ENCODE data around the gene SNU13.

Gene SNU13

DNA sequence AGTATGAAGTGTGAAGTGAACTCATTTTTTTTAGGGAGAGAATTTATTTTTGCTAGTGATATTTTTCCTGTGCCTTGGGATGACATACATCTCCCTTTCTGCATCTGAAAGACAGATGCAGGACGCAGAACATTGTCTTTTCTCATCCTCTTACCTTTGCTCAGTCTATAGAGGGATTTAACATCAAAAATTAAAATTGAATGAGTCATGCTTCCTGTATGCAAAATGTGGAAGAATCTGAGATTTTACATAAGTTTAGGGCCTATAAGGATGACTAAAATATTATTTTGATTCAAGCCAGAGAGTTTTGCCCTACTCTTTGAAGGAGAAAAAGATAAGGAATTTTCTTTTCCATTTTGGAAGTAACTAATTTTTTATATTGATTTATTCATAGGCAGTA is 40.2 kb downstream of the SNU13 start:
- Histone ChIP-seq H2BK5ac (ENCODE audit: low read depth, low read length, poor library complexity) (no peak overlapping the region), H3K4me3 (ENCODE audit: low read depth, low read length) (no peak overlapping the region), H3K9ac (ENCODE audit: low read length) (no peak overlapping the region), H3K79me1 (ENCODE audit: low read length) (no peaks in the 10 kb centered on the region), H4K91ac (ENCODE audit: low read depth, low read length) (no peak overlapping the region), H3K18ac (ENCODE audit: low read length) (no peak overlapping the region), H3K27me3 (ENCODE audit: insufficient read depth, low read length) (no peaks in the 10 kb centered on the region), H3K36me3 (ENCODE audit: control insufficient read depth in 1 of 2, insufficient read depth in 2 of 2, low read length in 2 of 2) (peaks cover 49 to 64% of the 10 kb centered on the region in 2 experiments), H3K27ac (ENCODE audit: low read depth, low read length) (no peak overlapping the region), H4K8ac (ENCODE audit: low read depth, low read length) (no peak overlapping the region), H3K4me1 (ENCODE audit: control insufficient read depth in 1 of 2, insufficient read depth in 2 of 2, low read length in 2 of 2) (no peaks in the 10 kb centered on the region), H3K23ac (ENCODE audit: low read length) (no peak overlapping the region), H2AK5ac (ENCODE audit: low read length) (no peak overlapping the region), H2BK12ac (ENCODE audit: low read length) (no peak overlapping the region), H3K4me2 (ENCODE audit: low read length) (no peak overlapping the region), H3K9me3 (ENCODE audit: insufficient read depth, low read depth, low read length) (no peaks in the 10 kb centered on the region), H2BK120ac (ENCODE audit: insufficient read depth, low read length, poor library complexity) (no peak overlapping the region), H3K79me2 (ENCODE audit: control insufficient read depth, insufficient read depth, low read length, poor library complexity) (no peaks in the 10 kb centered on the region), H4K12ac (ENCODE audit: low read depth, low read length) (no peak overlapping the region), H3K4ac (ENCODE audit: low read depth, low read length) (no peak overlapping the region), H2AFZ (ENCODE audit: insufficient read depth, low read length, poor library complexity) (no peak overlapping the region), H3K14ac (ENCODE audit: low read length) (no peak overlapping the region)
- no CpG with 5 or more reads among the region's 1 CpG for whole genome bisulfite sequencing (ENCODE audit: extremely low coverage, insufficient coverage, insufficient read length)
- DNase-seq = no peak

DNA sequence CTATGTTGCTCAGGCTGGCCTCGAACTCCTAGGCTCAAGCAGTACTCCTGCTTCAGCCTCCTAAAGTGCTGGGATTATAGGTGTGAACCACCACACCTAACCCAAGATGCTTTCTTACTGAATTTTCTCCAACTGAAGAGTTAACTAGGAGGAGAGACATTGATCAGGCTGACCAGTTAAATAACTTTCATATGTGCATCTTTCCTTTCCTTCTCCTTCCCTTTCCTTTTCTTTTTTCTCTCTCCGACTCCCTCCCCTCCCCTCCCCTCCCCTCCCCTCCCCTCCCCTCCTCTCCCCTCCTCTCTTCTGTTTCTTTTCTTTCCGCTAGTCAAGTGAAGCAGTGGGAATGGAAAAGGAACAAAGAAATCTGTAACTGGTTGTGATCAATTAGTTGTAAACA is 40.9 kb downstream of the SNU13 start:
- no peaks in the 10 kb centered on the region for H3K9me3 ChIP-seq (ENCODE audit: insufficient read depth, low read depth, low read length)
- no peak overlapping the region for H4K12ac ChIP-seq (ENCODE audit: low read depth, low read length)
- no peak overlapping the region for H4K91ac ChIP-seq (ENCODE audit: low read depth, low read length)
- H3K18ac ChIP-seq (ENCODE audit: low read length) = no peak overlapping the region
- no peaks in the 10 kb centered on the region for H3K79me2 ChIP-seq (ENCODE audit: control insufficient read depth, insufficient read depth, low read length, poor library complexity)
- no peaks in the 10 kb centered on the region for H3K79me1 ChIP-seq (ENCODE audit: low read length)
- no peaks in the 10 kb centered on the region for H3K27me3 ChIP-seq (ENCODE audit: insufficient read depth, low read length)
- no peak overlapping the region for H2BK5ac ChIP-seq (ENCODE audit: low read depth, low read length, poor library complexity)
- H3K4me2 ChIP-seq (ENCODE audit: low read length) = no peak overlapping the region
- no peak overlapping the region for H2AK5ac ChIP-seq (ENCODE audit: low read length)
- no peak overlapping the region for H2BK120ac ChIP-seq (ENCODE audit: insufficient read depth, low read length, poor library complexity)
- no peak overlapping the region for H3K27ac ChIP-seq (ENCODE audit: low read depth, low read length)
- H3K4ac ChIP-seq (ENCODE audit: low read depth, low read length) = no peak overlapping the region
- WGBS (ENCODE audit: extremely low coverage, insufficient coverage, insufficient read length) = no CpG with 5 or more reads among the region's 3 CpGs
- H4K8ac ChIP-seq (ENCODE audit: low read depth, low read length) = no peak overlapping the region
- no peak overlapping the region for H2AFZ ChIP-seq (ENCODE audit: insufficient read depth, low read length, poor library complexity)
- H3K36me3 ChIP-seq (ENCODE audit: control insufficient read depth in 1 of 2, insufficient read depth in 2 of 2, low read length in 2 of 2) = peaks cover 48 to 63% of the 10 kb centered on the region in 2 experiments
- H3K9ac ChIP-seq (ENCODE audit: low read length) = no peak overlapping the region
- no peak overlapping the region for H2BK12ac ChIP-seq (ENCODE audit: low read length)
- no peak overlapping the region for H3K4me3 ChIP-seq (ENCODE audit: low read depth, low read length)
- H3K14ac ChIP-seq (ENCODE audit: low read length) = no peak overlapping the region
- no peak for DNase-seq
- no peaks in the 10 kb centered on the region for H3K4me1 ChIP-seq (ENCODE audit: control insufficient read depth in 1 of 2, insufficient read depth in 2 of 2, low read length in 2 of 2)
- H3K23ac ChIP-seq (ENCODE audit: low read length) = no peak overlapping the region

DNA sequence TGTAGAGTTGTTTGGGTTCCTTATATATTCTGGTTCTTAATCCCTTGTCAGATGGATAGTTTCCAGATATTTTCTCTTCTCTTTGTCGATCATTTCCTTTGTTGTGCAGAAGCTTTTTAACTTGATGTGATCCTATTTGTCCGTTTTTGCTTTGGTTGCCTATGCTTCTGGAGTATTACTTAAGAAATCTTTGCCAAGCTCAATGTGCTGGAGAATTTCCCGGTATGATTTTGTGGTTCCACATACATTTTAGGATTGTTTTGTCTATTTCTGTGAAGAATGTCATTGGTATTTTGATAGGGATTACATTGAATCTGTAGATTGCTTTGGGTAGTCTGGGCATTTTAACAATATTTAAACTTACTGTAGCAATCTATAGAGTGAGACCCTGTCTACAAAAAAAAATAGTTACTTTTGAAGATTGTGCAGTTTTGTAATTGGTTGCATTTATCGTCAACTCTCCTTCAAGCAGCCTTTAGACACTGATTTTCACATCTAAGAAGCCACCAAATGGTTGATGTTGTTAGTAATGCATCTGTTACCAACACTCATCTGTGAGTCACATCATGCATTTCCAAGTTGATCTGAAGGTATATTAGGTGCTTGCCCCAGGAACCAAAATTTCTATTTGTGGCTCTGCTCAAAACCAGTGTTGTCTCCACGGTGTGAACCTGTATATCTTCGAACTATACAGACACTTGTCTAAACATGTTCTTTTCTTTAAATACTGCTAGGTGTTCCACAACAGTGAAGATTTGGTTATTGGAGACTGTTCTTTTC is 46.1 kb downstream of the SNU13 start:
- Histone ChIP-seq H2AK5ac (ENCODE audit: low read length) (no peak overlapping the region), H3K4ac (ENCODE audit: low read depth, low read length) (no peak overlapping the region), H3K9ac (ENCODE audit: low read length) (no peak overlapping the region), H2BK5ac (ENCODE audit: low read depth, low read length, poor library complexity) (no peak overlapping the region), H2BK12ac (ENCODE audit: low read length) (no peak overlapping the region), H3K9me3 (ENCODE audit: insufficient read depth, low read depth, low read length) (no peaks in the 10 kb centered on the region), H3K14ac (ENCODE audit: low read length) (no peak overlapping the region), H2BK120ac (ENCODE audit: insufficient read depth, low read length, poor library complexity) (no peak overlapping the region), H3K4me1 (ENCODE audit: control insufficient read depth in 1 of 2, insufficient read depth in 2 of 2, low read length in 2 of 2) (no peaks in the 10 kb centered on the region), H3K36me3 (ENCODE audit: control insufficient read depth in 1 of 2, insufficient read depth in 2 of 2, low read length in 2 of 2) (peaks cover 37 to 51% of the 10 kb centered on the region in 2 experiments), H3K27me3 (ENCODE audit: insufficient read depth, low read length) (no peaks in the 10 kb centered on the region), H3K18ac (ENCODE audit: low read length) (no peak overlapping the region), H4K8ac (ENCODE audit: low read depth, low read length) (no peak overlapping the region), H2AFZ (ENCODE audit: insufficient read depth, low read length, poor library complexity) (no peak overlapping the region), H3K23ac (ENCODE audit: low read length) (no peak overlapping the region), H3K79me2 (ENCODE audit: control insufficient read depth, insufficient read depth, low read length, poor library complexity) (no peaks in the 10 kb centered on the region), H4K91ac (ENCODE audit: low read depth, low read length) (no peak overlapping the region), H3K79me1 (ENCODE audit: low read length) (no peaks in the 10 kb centered on the region), H3K4me3 (ENCODE audit: low read depth, low read length) (no peak overlapping the region), H4K12ac (ENCODE audit: low read depth, low read length) (no peak overlapping the region), H3K4me2 (ENCODE audit: low read length) (no peak overlapping the region), H3K27ac (ENCODE audit: low read depth, low read length) (no peak overlapping the region)
- no CpG with 5 or more reads among the region's 6 CpGs for WGBS (ENCODE audit: extremely low coverage, insufficient coverage, insufficient read length)
- no peak for DNase-seq

DNA sequence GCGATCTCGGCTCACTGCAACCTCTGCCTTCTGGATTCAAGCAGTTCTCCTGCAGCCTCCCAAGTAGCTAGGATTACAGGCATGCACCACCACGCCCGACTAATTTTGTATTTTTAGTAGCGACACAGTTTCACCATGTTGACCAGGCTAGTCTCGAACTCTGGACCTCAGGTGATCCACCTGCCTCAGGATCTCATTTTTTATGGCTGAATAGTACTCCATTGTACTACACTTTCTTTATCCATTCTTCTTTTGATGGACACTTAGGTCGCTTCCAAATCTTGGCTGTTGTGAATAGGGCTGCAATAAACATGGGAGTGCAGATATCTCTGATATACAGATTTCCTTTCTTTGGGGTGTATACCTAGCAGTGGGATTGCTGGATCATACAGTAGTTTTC is 46.8 kb downstream of the SNU13 start:
- Histone ChIP-seq H3K79me1 (ENCODE audit: low read length) (no peaks in the 10 kb centered on the region), H3K4me3 (ENCODE audit: low read depth, low read length) (no peak overlapping the region), H3K79me2 (ENCODE audit: control insufficient read depth, insufficient read depth, low read length, poor library complexity) (no peaks in the 10 kb centered on the region), H3K27me3 (ENCODE audit: insufficient read depth, low read length) (no peaks in the 10 kb centered on the region), H3K4me2 (ENCODE audit: low read length) (no peak overlapping the region), H4K91ac (ENCODE audit: low read depth, low read length) (no peak overlapping the region), H2BK12ac (ENCODE audit: low read length) (no peak overlapping the region), H4K8ac (ENCODE audit: low read depth, low read length) (no peak overlapping the region), H4K12ac (ENCODE audit: low read depth, low read length) (no peak overlapping the region), H3K18ac (ENCODE audit: low read length) (no peak overlapping the region), H2BK120ac (ENCODE audit: insufficient read depth, low read length, poor library complexity) (no peak overlapping the region), H2BK5ac (ENCODE audit: low read depth, low read length, poor library complexity) (no peak overlapping the region), H3K36me3 (ENCODE audit: control insufficient read depth in 1 of 2, insufficient read depth in 2 of 2, low read length in 2 of 2) (peaks cover 36 to 51% of the 10 kb centered on the region in 2 experiments), H3K4me1 (ENCODE audit: control insufficient read depth in 1 of 2, insufficient read depth in 2 of 2, low read length in 2 of 2) (no peaks in the 10 kb centered on the region), H3K9me3 (ENCODE audit: insufficient read depth, low read depth, low read length) (no peaks in the 10 kb centered on the region), H2AK5ac (ENCODE audit: low read length) (no peak overlapping the region), H3K4ac (ENCODE audit: low read depth, low read length) (no peak overlapping the region), H2AFZ (ENCODE audit: insufficient read depth, low read length, poor library complexity) (no peak overlapping the region), H3K9ac (ENCODE audit: low read length) (no peak overlapping the region), H3K27ac (ENCODE audit: low read depth, low read length) (no peak overlapping the region), H3K23ac (ENCODE audit: low read length) (no peak overlapping the region), H3K14ac (ENCODE audit: low read length) (no peak overlapping the region)
- WGBS (ENCODE audit: extremely low coverage, insufficient coverage, insufficient read length) = no CpG with 5 or more reads among the region's 7 CpGs
- no peak for DNase-seq
